HepG2 (cell line): ENCODE results near the gene ADCK2. TPM values are rescaled to one million over a fixed set of nuclear protein-coding genes. Genes with fewer than 3 reads are reported as not detected.

ENCODE experiments used
- ATAC-seq: fragments of 200-7000 bp; cut with Tn5 transposase; 3 replicates; pipeline ENCODE4 v1.9.1; 2020; ENCODE audit warnings: mild to moderate bottlenecking, moderate library complexity
- BruUV-seq: library from RNA; stranded (reverse); fragments of 400-500 nt; replicated peaks from 2 replicates; lab custom pipeline; 2021; lab: Mats Ljungman, UMichigan
- CTCF ChIA-PET: fragments of 300-600 bp; formaldehyde crosslinking; extraction: SDS; loops from one replicate; lab custom pipeline; 2021; ENCODE audit warnings: low total read pairs, inconsistent platforms, low intra/inter-chr PET ratio; lab: Yijun Ruan, JAX
- POLR2A ChIA-PET: fragments of 350-600 bp; sonication (Branson Sonifier 250); formaldehyde crosslinking; loops from one replicate; lab custom pipeline; 2020; ENCODE audit warnings: antibody characterized with exemption, inconsistent platforms; lab: Yijun Ruan, JAX
- DNase-seq: peaks from one replicate; pipeline ENCODE4 v3.0.0-alpha.2; 2015; ENCODE audit warnings: low spot score
- FAIRE-seq: peaks from 3 replicates; lab custom pipeline; 2011; peaks lifted over from hg19 to GRCh38; lab: Jason Lieb, UNC
- H2AFZ ChIP-seq: one replicate; pipeline ENCODE4 v1.6.1; 2011; ENCODE audit warnings: low read length, inconsistent platforms
- H3K27ac ChIP-seq: fragments of 300-600 bp; 3 replicates; pipeline ENCODE4 v1.8.0; 2011; ENCODE audit warnings: mixed run types, mild to moderate bottlenecking, mixed read lengths, low read length, inconsistent platforms; ENCODE audit not compliant: insufficient read depth; ENCODE audit errors: extremely low read length
- H3K27me3 ChIP-seq, 2 experiments: fragments of 200-600 bp in 1 of 2; 2 replicates in 1 of 2; 3 replicates in 1 of 2; pipeline versions ENCODE4 v1.6.0 to v1.8.0; 2011; ENCODE audit warnings: low read length in 2 of 2, mild to moderate bottlenecking in 2 of 2, moderate library complexity in 2 of 2, inconsistent platforms in 1 of 2; ENCODE audit not compliant: insufficient read depth in 2 of 2, control insufficient read depth in 1 of 2
- H3K36me3 ChIP-seq, 2 experiments: fragments of 200-600 bp in 1 of 2; replicated peaks in 1 of 2; 2 replicates in 1 of 2; 3 replicates in 1 of 2; pipeline versions ENCODE4 v1.5.1 to v1.8.0; 2011; ENCODE audit warnings: low read length in 2 of 2, inconsistent platforms in 1 of 2; ENCODE audit not compliant: insufficient read depth in 2 of 2, control insufficient read depth in 1 of 2
- H3K4me1 ChIP-seq: 2 replicates; pipeline ENCODE4 v1.5.1; 2012; ENCODE audit warnings: low read length, inconsistent platforms; ENCODE audit not compliant: insufficient read depth
- H3K4me2 ChIP-seq: 2 replicates; pipeline ENCODE4 v1.6.0; 2011; ENCODE audit warnings: low read depth, low read length, inconsistent platforms
- H3K4me3 ChIP-seq, 3 experiments: fragments of 200-600 bp in 1 of 3; sonication (generic), shearing (Covaris generic) in 1 of 3; replicated peaks in 1 of 3; 2 replicates each; pipeline ENCODE4 v1.5.1; 2011 to 2016; ENCODE audit warnings: low read length in 3 of 3, inconsistent platforms in 2 of 3, low read depth in 2 of 3, mild to moderate bottlenecking in 2 of 3, control low read depth in 1 of 3, mixed read lengths in 1 of 3; ENCODE audit not compliant: insufficient read depth in 1 of 3
- H3K79me2 ChIP-seq: one replicate; pipeline ENCODE4 v1.6.1; 2011; ENCODE audit warnings: low read length, inconsistent platforms; ENCODE audit not compliant: insufficient read depth
- H3K9ac ChIP-seq: 2 replicates; pipeline ENCODE4 v1.6.0; 2011; ENCODE audit warnings: mild to moderate bottlenecking, low read depth, low read length, inconsistent platforms; ENCODE audit not compliant: insufficient read depth
- H3K9me3 ChIP-seq: 2 replicates; pipeline ENCODE4 v1.5.1; 2012; ENCODE audit warnings: mild to moderate bottlenecking, low read length
- H4K20me1 ChIP-seq: 2 replicates; pipeline ENCODE4 v1.6.0; 2011; ENCODE audit warnings: inconsistent platforms, mild to moderate bottlenecking, low read length, moderate library complexity; ENCODE audit not compliant: insufficient read depth
- BCL3 ChIP-seq: sonication (generic); formaldehyde crosslinking; IDR thresholded peaks from 2 replicates; pipeline ENCODE4 v1.5.1; 2020; ENCODE audit warnings: mild to moderate bottlenecking, missing genetic modification reagents, moderate library complexity
- CBFB ChIP-seq: sonication (generic); formaldehyde crosslinking; IDR thresholded peaks from 2 replicates; pipeline ENCODE4 v1.4.0; 2020; ENCODE audit warnings: missing genetic modification reagents
- DNMT3B ChIP-seq: conservative IDR thresholded peaks from 2 replicates; pipeline ENCODE4 v1.6.1; 2016; ENCODE audit warnings: missing biosample characterization, control low read depth
- ELF1 ChIP-seq: sonication (generic); formaldehyde crosslinking; IDR thresholded peaks from 2 replicates; pipeline ENCODE4 v1.4.0; 2020; ENCODE audit warnings: missing genetic modification reagents
- JARID2 ChIP-seq: sonication (generic); formaldehyde crosslinking; IDR thresholded peaks from 2 replicates; pipeline ENCODE4 v1.8.1; 2023; ENCODE audit warnings: missing genetic modification reagents, inconsistent platforms; ENCODE audit not compliant: insufficient replicate concordance
- KDM5A ChIP-seq: fragments of 200-600 bp; sonication (generic); IDR thresholded peaks from 2 replicates; pipeline ENCODE4 v1.7.0; 2018; ENCODE audit warnings: antibody characterized with exemption, mild to moderate bottlenecking, low read length, borderline replicate concordance
- KDM6A ChIP-seq: IDR thresholded peaks from 2 replicates; pipeline ENCODE4 v1.6.1; 2016; ENCODE audit warnings: low read depth
- LCORL ChIP-seq, 2 experiments: fragments of 450-650 bp in 1 of 2; sonication (generic) in 1 of 2; formaldehyde crosslinking in 1 of 2; IDR thresholded peaks; 2 replicates each; pipeline versions ENCODE4 v1.5.0 to v1.6.1; 2017 to 2020; ENCODE audit warnings: antibody characterized with exemption in 1 of 2, missing genetic modification reagents in 1 of 2
- MIER2 ChIP-seq: IDR thresholded peaks from 2 replicates; pipeline ENCODE4 v1.6.1; 2016; ENCODE audit warnings: missing biosample characterization, missing genetic modification reagents
- NFKBIZ ChIP-seq: IDR thresholded peaks from 2 replicates; pipeline ENCODE4 v1.6.1; 2018; ENCODE audit warnings: missing genetic modification reagents, missing compliant biosample characterization
- PRPF4 ChIP-seq: fragments of 200-400 bp; formaldehyde crosslinking; IDR thresholded peaks from 2 replicates; pipeline ENCODE4 v1.6.1; 2016; ENCODE audit warnings: low read length, low read depth; ENCODE audit not compliant: poor library complexity, severe bottlenecking
- RXRB ChIP-seq: IDR thresholded peaks from 2 replicates; pipeline ENCODE4 v1.6.1; 2016; ENCODE audit warnings: borderline replicate concordance, missing genetic modification reagents, missing compliant biosample characterization
- STAT5B ChIP-seq: sonication (generic); formaldehyde crosslinking; IDR thresholded peaks from 2 replicates; pipeline ENCODE4 v1.4.0; 2020; ENCODE audit warnings: missing genetic modification reagents
- ZC3H4 ChIP-seq: sonication (generic); formaldehyde crosslinking; IDR thresholded peaks from 2 replicates; pipeline ENCODE4 v1.4.0; 2020; ENCODE audit warnings: missing genetic modification reagents, borderline replicate concordance
- ZNF367 ChIP-seq: sonication (generic); formaldehyde crosslinking; IDR thresholded peaks from 2 replicates; pipeline ENCODE4 v1.4.0; 2020; ENCODE audit warnings: missing genetic modification reagents, borderline replicate concordance
- ZNF770 ChIP-seq: sonication (generic); formaldehyde crosslinking; IDR thresholded peaks from 2 replicates; pipeline ENCODE4 v1.5.0; 2020; ENCODE audit warnings: mild to moderate bottlenecking, missing genetic modification reagents
- WGBS: methylation state at CpG from one replicate; pipeline ENCODE4 v1.1.6; 2017; ENCODE audit warnings: low lambda C conversion rate; 5-methylcytosine and 5-hydroxymethylcytosine counted together
- in situ Hi-C: cut with HindIII; loops from 2 replicates; pipeline ENCODE4 v1.10.0; 2017; ENCODE audit warnings: low pct_unique_long_range_greater_than_20kb; ENCODE audit not compliant: extremely low pct_ligation_motif_present
- intact Hi-C: fragments of 100-400 bp; cut with micrococcal nuclease; formaldehyde crosslinking; loops from one replicate; pipeline ENCODE4 v1.10.0; 2022; ENCODE audit not compliant: unreplicated experiment
- polyA plus RNA-seq, 8 experiments: library from polyadenylated mRNA; depleted of rRNA in 3 of 8; stranded (reverse) in 7 of 8; unstranded in 1 of 8; fragments of >200 nt; fragmentation: Illumina TruSeq in 4 of 8; extraction: Trizol in 4 of 8; gene quantifications; 2 replicates each; pipeline versions ENCODE4 v1.2.1 to v1.2.3, GENCODE V29; 2011 to 2016; ENCODE audit warnings: low read depth in 4 of 8, missing spikeins in 1 of 8, mixed read lengths in 1 of 8; ENCODE audit not compliant: insufficient read depth in 1 of 8
- total RNA-seq, 5 experiments: library from RNA; depleted of rRNA; stranded (reverse); fragments of >200 nt; fragmentation: Illumina TruSeq; extraction: Trizol; gene quantifications; 2 replicates each; pipeline ENCODE4 v1.2.3, GENCODE V29; 2016; ENCODE audit warnings: low read depth in 1 of 5

The ADCK2 gene
- total and polyA plus RNA-seq, 2 of the 13 experiments (the other 11 are each of a cell fraction or from before 2014, with no cell fraction given): 8.6 to 18.8 TPM

- Histone ChIP-seq H3K27ac (no peak overlapping the region), H3K4me3 (no peak overlapping the region), H3K27me3 (no peaks in the 10 kb centered on the region), H3K4me2 (no peak overlapping the region), H4K20me1 (no peaks in the 10 kb centered on the region), H2AFZ (no peak overlapping the region), H3K4me1 (peaks cover 6% of the 10 kb centered on the region), H3K9ac (no peak overlapping the region), H3K9me3 (no peaks in the 10 kb centered on the region), H3K79me2 (no peaks in the 10 kb centered on the region), H3K36me3 (peaks cover 1 to 10% of the 10 kb centered on the region in 2 experiments; a peak in 2 of 5 replicates)
- intact Hi-C loops: no loop called here
- in situ Hi-C loops: loop anchor here (25.0 kb wide), 1 partner anchor 334 kb away; the partner anchor contains the start of gene MRPS33
- BruUV-seq: no TSS peak
- ATAC-seq: no peak
- 94% methylated on average over 20 of the region's 20 CpGs for WGBS
- no peak for TF ChIP-seq KDM5A
- TF ChIP-seq BCL3 (CRISPR knock-in tag): no peak
- no peak for TF ChIP-seq RXRB (CRISPR knock-in tag)
- no peak for TF ChIP-seq LCORL (IDR thresholded peaks at IDR 0.05)
- TF ChIP-seq LCORL (CRISPR knock-in tag; IDR thresholded peaks at IDR 0.05): no peak
- no peak for TF ChIP-seq DNMT3B (CRISPR knock-in tag)
- no peak for TF ChIP-seq PRPF4
- no peak for TF ChIP-seq KDM6A (CRISPR knock-in tag)
- no peak for TF ChIP-seq JARID2 (CRISPR knock-in tag)
- TF ChIP-seq MIER2 (CRISPR knock-in tag): no peak
- no peak for TF ChIP-seq STAT5B (CRISPR knock-in tag)
- TF ChIP-seq ZNF770: no peak
- TF ChIP-seq NFKBIZ (CRISPR knock-in tag): no peak
- TF ChIP-seq ZC3H4 (CRISPR knock-in tag): no peak
- no peak for TF ChIP-seq ZNF367
- TF ChIP-seq CBFB (CRISPR knock-in tag): no peak
- TF ChIP-seq ELF1: no peak
- ChIA-PET POLR2A (no interaction called here), CTCF (no interaction called here)
- FAIRE-seq: no peak
- no peak for DNase-seq
Measured at GRCh38 chr7:140678081-140678815, 5.5 kb downstream of the ADCK2 start.
